ENCODE measurements around the gene SLCO4A1.

SLCO4A1 gene

DNA sequence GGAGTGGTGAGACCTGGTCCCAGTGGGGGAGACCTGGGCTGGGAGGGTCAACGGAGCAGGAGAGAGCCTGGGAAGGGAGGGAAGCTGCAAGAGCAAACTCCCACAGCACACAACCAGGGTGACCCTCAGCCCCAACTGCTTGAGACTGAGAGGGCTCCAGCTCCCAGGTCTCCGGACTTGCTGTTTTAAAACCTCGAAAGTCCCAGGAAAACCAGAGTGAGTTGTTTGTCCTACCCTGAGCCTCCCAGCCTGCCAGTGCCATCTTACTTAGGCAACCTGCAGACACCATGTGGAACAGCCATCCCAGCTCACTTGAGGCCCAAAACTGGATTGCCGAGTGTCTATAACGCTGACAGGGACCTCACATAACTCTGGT lies 61.5 kb downstream of the SLCO4A1 start:
- DNase-seq = no peak

DNA sequence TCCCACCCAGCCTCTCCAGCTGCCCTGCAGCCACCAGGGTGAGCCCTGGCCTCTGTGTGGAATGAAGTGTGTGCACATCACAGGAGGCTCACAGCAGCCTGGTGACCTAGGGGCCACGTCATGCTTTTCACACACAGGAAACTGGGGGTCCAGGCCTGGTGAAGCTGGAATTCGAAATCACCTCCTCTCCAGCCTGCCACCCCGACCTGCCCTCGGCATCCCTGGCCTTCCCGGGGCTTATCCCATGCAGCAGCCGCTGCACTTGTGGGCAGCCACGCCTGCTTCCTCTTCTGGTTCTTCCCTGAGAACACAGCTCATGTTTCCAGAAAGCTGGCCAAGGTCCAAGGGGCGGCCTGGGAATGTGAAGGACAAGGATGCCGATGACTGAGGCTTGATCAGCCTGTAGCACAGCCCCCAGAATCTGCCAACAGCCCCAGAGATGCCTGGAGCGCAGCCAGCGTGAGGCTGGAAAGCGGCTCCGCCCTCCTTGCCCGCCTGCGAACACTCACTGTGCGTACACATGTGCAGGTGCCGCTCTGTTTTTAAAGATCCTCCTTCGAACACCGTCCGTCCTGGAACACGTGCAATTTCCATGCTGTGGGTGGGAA lies 62.1 kb downstream of the SLCO4A1 start:
- no peak for DNase-seq

DNA sequence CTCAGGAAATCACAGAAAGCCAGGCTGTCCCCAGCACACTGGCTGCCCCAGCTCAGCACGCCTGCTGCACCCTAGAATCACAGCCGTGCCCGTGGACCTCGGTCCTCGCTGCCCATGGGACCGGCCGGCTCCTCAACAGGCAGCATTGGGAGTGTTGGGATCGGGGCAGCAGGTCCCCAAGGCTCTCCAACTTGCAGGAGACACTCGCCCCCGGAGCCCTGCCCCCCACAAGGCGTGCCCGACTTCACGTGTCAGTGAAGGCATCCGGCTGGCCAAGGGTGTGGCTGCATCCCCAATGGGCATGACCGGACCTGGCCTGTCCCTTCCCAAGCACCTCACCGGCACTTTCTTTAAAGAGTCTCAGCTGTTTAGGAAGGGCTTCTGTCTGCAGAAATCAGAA lies 63.3 kb downstream of the SLCO4A1 start:
- DNase-seq = no peak

DNA sequence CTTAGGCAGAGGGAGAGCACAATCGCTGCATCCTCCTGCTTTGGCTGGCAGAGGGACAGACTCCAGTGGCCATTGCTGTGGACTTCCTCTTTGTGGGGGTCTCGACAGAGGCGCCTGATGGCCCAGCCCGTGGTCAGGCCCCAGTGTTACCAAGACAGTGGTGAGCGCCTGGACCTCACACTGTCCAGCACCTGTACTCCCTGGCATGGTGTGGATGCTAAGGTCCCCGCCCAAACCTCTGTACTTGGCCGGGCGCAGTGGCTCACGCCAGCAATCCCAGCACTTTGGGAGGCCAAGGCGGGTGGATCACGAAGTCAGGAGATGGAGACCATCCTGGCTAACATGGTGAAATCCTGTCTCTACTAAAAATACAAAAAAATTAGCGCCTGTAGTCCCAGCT lies 64.0 kb downstream of the SLCO4A1 start:
- no peak for DNase-seq

DNA sequence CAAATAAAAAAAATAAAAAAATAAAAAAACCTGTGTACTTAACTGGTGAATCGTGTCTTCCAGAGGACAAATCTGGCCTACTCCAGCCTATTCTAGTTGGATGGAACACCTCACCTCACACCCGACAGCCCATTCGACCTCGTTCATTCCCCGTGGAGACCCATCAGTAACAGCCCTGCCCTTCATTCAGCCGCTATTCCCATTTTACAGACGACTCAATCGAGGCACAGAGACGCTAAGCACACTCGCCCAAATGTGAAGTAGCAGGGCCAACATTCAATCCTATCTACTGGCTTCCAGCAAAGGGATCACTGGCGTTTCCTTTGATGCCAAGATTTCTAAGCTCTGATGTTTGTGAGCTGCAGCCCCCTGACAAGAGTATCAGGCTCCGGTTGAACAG lies 64.6 kb downstream of the SLCO4A1 start:
- no peak for DNase-seq

DNA sequence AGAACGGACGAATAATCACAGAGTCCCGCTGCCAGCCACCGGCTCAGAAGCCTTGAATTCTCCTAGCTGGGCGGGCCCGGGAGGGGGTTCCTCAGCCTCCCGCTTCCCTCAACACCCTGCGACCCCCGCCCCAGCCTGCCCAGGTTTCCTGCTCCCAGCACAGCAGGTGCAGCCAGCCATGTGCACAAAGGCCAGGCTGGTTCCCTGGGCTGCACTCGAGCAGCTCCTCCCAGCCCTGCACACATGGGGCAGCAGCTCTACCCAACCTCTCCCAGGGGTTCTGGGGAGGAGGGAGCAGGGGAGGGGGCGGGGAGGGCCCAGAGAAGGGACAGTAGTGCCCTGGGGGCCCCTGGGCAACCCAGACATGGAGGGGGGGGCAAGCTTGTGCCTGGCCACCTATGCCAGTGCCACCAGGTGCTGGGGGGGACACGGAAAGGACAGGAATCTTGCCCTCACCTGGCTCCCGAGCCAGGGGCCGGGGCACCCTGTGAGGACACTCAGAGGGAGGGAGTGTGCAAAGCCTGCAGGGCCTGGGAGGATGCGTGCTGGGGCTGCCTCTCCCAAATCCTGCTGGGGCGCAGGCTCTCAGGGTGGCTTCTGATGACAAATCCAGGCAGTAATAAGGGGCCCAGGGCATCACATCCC lies 65.1 kb downstream of the SLCO4A1 start:
- no peak for DNase-seq

DNA sequence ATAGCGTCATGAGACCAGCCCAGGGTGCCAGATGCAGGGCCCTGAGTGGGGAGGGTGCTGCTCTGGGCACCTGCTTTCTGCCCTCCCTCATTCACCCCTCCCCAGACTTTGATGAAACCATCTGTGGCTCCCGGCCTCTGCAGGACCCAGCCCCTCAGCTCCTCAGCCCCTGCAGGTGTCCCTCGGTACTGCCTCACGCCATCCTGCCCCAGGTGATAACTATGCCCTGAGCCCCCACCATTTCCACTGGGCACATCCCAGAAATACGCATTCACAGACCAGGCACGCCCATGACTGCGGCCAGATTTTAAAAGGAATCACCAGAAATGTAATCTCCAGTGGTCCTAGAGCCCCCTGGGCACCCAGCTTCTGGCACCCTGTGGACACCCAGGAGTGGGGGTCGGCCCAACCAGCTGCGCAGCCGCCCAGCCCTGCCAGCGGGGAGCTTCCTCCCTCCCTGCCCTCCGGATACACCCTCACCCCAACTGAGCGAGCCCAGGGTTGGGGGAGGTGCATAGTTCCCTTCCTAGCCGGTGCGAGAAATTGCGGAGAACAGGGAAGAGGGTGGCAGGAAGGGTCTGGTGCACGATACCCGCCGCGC lies 65.7 kb downstream of the SLCO4A1 start:
- peak; percentile 21 for DNase-seq

DNA sequence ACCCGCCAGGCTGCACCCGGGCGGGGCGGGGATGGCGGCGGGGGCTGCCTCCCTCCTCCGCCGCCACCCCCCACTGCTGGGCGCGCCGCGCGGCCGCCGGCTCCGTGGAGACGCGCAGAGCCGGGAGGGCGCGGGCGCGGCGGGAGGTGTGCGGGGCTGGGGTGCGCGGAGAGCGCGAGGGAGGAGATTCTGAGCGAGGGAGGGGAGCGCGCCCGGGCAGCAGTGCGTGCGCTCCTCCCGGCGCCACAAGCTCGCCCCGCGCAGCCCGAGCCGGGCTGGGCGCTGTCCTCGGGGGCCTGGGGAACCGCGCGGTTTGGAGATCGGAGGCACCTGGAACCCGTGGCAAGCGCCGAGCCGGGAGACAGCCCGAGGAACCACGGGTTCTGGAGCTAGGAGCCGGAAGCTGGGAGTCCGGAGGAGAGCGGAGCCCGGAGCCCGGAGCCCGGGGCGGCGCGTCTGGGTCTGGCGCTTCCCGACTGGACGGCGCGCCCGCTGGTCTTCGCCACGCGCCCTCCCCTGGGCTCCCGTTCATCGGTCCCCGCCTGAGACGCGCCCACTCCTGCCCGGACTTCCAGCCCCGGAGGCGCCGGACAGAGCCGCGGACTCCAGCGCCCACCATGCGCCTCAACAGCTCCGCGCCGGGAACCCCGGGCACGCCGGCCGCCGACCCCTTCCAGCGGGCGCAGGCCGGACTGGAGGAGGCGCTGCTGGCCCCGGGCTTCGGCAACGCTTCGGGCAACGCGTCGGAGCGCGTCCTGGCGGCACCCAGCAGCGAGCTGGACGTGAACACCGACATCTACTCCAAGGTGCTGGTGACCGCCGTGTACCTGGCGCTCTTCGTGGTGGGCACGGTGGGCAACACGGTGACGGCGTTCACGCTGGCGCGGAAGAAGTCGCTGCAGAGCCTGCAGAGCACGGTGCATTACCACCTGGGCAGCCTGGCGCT lies 66.6 kb downstream of the SLCO4A1 start, which contains the start of gene NTSR1:
NTSR1 (plus strand) TSS at position 246 of the 946 bp plus-strand sequence; CDS start at position 618, 372 bp downstream.
- DNase-seq = no peak

DNA sequence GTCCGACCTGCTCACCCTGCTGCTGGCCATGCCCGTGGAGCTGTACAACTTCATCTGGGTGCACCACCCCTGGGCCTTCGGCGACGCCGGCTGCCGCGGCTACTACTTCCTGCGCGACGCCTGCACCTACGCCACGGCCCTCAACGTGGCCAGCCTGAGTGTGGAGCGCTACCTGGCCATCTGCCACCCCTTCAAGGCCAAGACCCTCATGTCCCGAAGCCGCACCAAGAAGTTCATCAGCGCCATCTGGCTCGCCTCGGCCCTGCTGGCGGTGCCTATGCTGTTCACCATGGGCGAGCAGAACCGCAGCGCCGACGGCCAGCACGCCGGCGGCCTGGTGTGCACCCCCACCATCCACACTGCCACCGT lies 67.2 kb downstream of the SLCO4A1 start:
- DNase-seq = no peak

DNA sequence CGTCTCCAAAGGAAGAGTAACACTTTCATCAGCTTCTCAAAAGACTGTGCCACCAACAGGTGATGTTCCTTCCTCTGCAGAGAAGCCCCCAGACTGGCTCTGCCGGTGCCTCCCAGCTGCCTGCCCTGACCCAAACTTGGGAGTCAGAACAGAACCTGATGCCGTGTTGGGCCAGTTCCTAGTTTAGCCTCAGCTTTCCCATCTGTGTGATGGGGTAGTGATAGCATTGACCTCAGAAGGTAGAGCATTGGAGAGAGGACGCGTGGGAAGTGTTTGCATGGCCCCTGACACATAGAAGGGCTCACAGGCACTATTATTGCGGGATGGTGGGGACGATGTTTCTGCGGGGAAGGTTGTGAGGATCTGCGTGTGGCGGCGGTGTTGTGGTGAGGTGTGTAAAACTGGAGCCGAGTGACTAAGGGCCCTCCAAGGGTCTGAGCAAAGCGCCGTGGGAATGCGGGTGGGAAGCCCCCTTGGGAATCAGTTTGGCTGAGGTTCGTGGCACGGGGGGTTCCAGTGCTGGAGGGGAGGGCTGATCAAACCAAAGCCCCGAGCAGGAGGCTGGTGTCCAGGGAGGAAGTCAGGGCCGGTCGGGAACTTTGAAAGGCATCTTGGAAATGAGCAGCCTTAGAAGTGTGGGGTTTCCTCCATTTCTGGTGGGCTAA lies 68.0 kb downstream of the SLCO4A1 start:
- DNase-seq = no peak

DNA sequence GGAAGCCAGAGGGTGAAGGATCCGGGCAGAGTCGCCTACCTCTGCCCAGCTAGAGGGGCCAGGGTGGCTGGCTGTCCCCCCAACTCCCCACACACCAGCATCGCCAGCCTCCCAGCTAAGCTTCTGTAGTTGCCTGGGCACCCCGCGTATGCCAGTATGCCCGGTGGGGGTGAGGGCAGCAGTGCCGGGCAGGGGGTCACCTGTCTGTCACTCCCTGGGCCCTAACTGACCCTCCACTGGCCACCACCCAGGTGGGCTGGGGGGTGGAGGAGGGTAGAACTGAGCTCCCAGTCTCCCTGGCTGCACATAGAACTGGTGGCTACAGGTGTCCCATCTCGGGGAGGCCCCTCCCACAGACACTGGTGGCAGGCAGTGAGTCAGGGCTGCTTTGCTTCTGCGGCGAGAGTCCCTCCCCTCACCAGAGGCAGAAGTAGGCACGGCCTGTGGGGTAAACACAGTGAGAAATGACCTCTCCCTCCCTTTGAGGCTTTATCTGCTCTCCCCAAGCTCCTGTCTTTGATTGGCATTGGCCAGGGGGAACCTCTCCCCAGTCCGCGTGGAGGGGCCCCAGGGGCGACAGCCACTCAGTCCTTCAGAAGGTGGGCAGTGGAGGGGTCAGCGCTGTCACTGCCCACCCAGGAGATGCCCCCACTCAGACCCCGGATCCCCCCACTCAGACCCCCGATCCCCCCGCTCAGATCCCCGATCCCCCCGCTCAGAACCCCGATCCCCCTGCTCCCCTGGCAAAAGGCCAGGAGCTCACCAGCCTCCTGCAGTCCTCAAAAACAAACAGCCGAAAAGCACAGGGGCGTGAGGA lies 68.8 kb downstream of the SLCO4A1 start:
- no peak for DNase-seq

DNA sequence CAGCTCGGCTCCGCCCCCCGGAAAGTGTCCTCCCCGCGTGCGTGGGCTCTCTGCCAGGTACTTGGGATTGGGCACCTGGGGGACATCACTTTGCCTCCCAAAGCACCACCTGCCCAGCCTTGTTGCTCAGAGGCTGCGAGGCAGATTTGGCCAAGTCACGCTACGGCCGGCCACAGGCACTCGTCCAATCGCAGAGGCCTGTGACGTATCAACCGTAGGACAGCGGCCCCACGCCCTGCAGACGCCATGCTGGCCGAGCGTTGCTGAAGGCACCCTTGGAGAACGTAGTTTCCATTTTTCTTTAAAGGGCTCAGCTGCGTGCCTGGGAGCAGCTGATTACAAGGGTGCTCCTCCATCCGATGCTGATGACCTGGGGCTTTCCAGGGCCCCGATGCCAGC lies 69.4 kb downstream of the SLCO4A1 start:
- DNase-seq = no peak

DNA sequence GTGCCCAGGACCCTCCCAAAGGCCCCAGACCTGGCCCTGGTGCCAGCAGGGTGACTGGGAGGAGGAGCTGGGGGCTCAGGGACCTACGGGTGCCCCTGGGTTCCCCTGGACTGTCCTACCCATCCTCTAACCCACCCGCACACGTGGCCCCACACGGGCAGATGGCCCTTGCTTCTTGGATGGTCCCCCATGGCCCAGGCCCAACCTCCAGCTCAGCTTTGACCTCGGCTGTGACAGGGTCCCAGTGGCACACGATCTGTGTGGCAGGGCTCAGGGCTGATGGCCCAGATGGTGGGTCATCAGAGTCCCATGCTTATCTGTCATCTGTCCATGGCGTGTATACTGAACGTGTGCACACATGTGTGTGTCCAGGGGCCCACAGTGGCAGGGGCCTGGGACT lies 70.3 kb downstream of the SLCO4A1 start:
- DNase-seq = no peak

DNA sequence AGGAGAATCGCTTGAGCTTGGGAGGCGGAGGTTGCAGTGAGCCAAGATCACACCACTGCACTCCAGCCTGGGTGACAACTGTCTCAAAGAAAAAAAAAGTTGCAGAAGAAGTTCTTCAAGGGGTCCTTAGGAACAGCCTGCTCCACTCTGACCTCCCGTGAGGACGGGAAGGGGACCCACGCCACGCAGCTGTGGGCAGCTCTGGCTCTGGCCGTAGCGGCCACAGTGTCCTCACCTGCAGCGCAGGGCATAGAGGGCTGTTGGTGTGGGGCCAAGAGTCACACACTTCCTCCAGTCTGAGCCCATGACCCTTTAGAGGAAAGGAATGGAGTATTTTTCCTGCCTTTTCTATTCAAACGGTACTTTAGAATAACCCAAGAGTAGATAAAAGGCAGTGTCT lies 71.7 kb downstream of the SLCO4A1 start:
- no peak for DNase-seq

DNA sequence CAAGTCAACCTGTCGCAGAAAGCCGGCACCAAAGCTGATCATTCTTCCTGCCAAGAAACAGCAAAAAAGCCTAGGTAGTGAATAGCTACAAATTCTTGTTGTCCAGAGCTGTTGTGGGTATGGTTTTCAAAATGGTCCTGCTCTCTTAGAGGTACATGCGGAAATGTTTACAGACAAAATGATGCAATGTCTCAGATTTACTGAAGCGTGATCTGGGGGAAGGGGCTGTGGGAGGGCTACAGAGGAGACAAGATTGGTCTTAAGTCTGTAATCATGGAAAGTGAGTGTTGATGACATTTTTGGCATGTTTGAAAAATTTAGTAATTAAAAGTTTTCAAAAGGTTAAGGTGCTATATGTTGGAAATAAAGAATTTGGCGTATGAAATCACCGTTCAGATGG lies 72.5 kb downstream of the SLCO4A1 start:
- DNase-seq = no peak

DNA sequence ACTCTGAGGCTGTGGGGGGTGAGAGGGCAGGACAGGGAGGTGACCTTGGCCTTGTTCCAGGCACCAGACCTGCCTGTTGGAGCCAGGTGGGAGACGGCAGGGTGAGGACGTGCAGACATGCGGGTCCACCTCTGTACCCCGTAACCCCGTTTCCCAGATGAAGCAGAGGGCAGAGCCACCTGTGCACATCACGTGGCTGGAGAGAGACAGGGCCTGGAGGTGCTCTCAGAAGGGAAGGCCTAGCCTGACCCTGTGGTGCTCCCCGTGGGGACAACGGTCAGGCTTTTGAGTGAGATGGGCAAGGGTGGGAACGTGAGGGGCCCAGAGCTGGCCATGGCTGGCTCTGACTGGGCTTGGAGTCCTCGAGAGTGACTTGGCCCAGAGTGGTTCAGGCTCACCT lies 72.9 kb downstream of the SLCO4A1 start:
- DNase-seq = no peak

DNA sequence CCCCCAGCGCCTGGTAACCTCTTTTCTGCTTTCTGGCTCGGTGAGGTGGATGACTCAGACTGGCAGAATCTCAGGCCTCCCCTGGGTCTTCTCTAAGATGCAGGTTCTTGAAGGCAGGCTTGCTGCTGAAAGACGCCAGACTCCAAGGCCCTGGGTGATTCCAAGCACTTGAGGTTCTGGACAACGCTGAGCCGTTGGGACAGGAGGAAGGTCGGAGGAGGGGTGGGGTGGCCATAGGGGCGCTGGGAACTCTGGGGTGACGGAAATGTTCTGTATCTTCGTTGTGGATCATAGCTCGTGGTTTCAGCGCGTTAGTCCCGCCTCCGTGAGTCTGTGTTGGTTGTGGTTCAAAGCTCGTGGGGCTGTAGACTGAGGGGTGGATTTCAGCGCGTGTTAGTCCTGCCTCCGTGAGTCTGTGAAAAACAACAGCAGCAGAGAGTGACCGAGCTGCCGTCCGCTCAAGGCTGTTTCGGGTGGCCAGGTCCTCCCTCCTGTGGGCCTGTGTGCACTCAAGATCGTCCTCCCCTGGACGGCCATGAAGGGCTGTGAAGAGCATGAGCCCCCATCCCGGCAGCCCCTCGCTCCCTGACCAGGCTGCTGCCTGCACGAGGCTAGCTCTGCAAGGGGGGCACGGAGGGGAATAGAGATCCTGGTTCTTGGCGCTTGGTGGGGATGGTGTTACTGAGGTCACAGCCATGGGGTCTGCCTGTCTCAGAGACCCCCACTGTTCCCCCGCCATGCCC lies 74.1 kb downstream of the SLCO4A1 start:
- no peak for DNase-seq

DNA sequence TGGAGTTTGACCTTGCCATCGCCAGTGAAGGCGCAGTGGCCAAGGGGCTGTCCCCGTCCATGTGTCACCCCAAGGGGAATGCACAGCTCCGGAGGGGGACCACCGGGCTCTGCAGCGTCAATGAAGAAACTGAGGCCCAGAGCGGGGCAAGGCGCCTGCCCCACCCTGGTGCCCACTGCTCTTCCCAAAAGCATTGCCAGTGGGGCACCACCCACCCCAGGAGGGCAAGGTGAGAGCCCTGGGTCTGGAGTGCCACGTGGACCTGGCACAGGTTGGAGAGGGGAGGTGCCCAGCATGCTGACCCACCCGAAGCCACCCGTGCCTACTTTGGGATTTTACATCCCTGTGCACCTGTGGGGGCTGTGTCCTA lies 74.6 kb downstream of the SLCO4A1 start:
- no peak for DNase-seq

DNA sequence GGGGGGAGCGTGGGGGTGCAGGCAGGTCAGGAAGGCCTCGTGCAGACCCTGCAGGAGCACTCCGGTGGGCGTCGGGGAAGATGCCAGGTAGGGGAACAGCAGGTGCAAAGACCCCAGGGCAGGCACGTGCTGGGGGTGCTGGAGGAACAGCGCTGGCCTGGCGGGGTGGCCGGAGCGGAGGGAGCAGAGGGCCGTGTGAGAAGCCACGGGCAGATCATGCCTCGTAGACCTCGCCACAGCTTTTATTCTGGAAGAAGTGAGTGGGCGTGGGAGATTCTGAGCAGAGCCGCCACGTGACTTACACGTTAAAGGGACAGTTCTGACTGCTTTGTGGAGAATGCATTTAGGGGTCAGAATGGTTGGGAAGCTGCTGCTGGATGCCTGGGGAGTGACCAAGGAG lies 75.6 kb downstream of the SLCO4A1 start:
- DNase-seq = no peak

DNA sequence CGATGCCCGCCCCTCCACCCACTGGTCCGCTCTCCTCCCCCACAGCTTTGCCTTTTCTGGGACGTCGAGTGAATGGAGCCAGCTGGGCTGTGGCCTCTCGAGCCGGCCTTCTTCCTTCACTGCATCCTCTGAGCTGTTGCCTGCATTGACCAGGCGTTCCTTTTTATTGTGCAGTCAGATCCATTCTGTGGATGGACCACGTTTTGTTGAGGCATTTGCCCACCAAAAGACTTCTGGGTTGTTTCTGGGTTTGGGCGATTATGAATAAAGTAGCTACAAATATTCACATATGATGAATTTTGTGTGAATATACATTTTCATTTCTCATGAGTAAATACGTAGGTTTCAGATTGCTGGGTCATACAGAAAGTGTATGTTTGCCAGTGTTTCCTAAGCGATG lies 76.2 kb downstream of the SLCO4A1 start:
- DNase-seq = no peak

DNA sequence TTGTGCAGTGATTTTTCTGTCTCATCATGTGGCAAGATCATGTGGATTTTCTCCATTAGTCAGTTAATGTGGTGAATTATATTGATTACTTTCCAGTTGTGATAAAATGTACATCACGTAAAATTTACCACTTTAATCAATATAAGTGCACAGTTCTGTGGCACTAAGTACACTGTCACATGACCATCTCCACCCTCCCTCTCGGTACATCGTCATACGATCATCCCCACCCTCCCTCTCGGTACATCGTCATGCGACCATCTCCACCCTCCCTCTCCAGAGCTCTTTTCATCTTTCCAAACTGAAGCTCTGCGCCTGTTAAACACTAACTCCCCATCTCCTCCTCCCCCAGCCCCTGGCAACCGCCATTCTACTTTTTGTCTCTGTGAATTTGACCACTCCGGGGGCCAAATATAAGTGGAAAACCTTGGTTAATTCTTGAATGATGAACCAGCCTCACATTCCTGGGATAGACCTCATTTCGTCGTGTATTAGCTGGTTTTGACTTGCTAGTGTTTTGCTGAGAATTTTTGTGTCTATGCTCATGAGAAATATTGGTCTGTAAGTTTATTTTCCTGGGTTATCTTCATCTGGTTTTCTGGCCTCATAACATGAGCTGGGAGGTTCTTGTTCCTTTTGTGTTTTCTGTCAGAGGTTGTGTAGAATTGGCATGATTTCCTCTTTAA lies 77.1 kb downstream of the SLCO4A1 start:
- no peak for DNase-seq

Measured in stimulated activated CD4-positive, alpha-beta T cell treated with anti-CD3 and anti-CD28 coated beads, Interleukin-12 subunit alpha, Interleukin-12 subunit beta, amount 100 ng/mL, for 4 hours (primary cell).